AG20443 (cell line): Measurements from ENCODE around the gene MGAT5.

Source experiments
- DNase-seq: peaks from one replicate; pipeline ENCODE4 v3.0.0; 2012; ENCODE audit warnings: low spot score, mixed read lengths

Gene MGAT5

DNA sequence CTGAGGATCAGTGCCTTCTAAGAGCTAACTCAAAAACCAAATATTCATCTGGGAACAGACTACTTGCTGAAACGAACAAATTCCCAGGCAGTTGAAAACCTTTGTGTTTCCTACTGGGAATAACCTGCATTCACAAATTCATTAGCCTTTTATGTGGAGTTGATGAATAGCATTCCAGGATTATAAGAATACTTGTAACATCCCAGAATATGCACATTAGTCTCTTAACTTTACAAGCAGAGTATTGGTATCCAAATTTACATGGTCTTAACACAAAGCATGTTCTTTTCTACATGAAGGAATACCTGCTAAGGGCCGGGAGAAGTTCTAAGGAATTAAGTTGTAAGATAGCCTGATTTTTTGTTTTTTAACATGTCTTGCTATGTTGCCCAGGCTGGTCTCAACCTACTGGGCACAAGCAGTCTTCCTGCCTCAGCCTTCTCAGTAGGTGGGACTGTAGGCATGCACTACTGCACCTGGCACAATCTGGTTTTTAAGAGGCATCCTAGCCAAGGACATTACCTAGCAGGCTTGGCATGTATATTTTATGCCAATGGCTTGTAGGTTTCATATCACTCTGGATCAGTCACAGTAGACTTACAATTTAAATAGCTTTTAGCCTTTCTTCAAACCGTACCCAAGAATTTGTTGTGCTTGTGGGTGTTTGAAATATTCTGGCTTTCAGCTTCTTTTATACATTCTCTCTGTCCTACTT lies 50.7 kb downstream of the MGAT5 start:
- DNase-seq: no peak

DNA sequence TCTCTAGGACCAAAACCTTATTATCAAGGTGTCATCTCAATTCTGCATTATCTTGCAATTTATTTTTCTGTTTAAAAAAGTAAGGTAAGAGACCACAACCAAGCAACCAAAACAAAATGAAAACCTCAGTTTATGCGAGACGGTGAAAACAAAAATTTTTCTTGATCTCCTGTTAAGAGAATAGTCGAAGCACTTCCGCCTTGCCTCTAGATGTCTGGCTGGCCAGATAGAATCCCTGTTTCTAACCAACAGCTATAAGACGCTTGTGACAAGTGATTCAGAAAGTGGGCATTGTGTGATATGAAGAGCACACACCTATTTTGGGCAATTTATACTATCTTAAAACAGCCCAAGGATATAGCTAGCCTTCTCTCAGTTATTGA lies 51.2 kb downstream of the MGAT5 start:
- DNase-seq: no peak

DNA sequence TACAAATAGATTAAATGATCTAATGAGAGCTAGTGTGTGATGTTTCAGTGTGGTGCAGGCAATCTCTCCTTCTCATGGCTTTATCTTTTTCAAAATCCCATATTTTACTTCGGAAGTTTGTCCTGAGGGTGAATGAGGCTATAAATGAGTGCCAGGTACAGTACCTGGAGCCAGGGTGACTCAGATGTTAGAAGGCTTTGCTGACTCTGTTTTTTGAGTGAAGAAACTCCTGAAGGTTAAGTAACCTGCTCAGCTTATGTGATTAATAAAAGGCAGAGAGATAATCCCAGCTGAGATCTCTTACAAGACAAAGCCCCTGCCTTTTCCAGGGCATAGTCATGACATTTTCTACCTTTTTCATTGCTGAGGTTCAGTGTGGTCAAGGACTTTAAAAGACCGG lies 52.6 kb downstream of the MGAT5 start:
- DNase-seq: no peak

DNA sequence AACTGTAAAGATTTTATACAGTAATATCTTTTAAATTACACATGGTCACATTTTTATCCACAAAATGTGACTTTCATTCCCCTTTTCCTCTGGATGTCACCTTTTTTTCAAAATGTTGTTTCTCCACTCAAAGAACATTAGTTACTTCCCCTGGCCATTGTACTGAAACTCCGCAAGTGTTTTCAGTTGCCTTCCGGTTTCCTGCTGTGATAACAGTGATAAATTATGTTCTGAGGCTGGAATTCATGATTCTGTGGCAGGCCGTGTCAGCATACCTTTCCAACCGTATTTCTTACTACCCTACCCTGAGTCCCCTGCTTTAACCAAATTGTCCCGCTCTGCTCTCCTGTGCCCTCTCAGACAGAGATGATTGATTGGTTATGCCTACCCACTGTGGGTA lies 53.5 kb downstream of the MGAT5 start:
- DNase-seq: no peak

DNA sequence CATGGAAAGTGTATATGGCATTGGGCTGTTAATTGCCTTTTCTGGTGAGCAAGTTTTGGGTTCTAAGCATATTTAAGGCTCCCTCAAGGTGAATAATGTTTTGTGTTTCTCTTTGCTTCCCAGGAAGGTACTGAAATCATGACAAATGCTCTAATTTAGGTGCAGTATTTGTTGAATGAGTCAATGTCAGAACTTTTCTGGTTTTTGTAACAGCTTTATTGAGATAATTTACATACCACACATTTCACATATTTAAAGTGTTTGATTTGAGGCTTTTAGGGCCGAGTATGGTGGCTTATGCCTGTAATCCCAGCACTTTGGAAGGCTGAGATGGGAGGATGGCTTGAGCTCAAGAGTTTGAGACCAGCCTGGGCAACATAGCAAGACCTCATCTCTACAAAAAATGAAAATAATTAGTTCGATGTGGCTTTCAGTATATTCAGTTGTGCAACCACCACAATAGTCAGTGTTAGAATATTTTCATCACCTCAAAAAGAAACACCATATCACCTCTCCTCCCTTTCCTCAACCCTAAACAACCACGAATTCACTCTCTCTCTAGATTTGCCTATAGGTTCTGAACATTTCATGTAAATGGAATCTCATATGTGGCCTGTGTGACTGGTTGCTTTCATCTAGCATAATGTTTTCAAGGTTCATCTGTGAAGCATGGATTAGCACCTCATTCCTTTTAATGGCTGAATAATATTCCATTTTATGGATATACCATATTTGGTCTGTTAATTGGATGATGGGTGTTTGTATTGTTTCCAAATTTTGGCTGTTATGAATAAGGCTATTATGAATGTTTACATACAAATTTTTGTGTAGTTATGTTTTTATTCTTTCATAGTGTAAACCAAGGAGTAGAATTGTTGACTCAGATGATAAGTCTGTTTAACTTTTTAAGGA lies 54.9 kb downstream of the MGAT5 start:
- DNase-seq: no peak

DNA sequence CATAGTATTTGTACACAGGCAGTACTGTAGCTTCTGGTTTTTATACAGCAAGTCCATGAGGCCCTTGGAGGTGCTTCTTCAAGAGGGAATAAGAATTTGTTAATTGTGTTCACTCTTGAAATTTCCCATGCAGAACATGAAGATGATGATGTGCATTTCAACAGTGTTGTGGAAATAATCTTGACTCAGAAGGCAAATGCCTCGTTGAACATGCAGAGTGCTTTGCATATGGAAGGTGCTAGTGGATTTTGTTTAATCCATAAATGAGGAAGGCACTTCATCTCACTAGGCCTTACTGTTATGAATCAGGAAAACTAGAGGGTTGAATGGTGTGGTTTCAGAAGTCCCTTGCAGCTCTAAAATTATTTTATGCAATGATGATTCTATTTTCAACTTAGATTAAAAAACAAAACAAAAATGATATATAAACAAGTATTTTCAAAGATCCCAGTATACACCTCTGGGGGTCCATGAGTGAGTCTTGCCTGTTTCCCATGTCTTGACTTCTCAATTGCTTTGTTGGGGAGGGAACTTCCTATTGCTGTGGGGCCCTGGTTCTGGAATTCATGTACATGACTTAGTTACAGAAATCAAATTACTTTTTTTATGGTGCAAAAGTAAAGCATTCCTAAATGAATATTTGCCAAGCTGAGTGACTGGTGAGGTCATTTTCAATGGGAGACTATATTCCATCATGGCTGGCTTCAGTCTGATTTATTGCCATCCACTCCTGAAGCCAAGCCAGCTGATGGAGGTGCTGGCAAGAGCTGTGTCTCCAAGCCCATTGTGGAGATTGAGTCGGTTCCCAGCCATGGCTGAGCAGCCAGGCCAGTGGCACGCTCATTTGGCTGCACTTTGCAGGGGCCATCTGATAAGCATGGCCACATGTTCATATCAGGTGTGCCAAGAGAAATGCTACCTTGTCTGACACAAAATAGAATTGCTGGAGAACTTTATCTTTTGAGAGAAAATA lies 56.5 kb downstream of the MGAT5 start:
- DNase-seq: peak; percentile 13

DNA sequence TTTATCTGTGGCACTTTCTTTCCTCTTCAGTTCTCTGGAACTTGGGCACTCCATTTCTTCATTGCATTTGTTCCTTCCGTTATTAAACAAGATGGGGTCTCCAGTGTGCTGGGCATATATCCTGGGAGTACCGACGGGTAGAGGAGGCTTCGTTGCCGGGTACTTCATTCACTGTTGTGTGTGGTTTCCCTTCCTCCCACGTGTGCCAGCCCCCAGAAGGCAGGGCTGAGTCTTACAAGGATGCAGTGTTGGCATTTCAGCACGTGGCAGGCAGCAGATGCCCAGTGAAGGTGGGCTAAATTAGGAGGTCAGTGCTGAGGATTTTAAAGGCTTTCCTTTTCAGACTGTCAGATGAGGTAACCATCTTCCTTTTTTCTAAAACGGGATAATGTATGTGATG lies 58.6 kb downstream of the MGAT5 start:
- no peak for DNase-seq

DNA sequence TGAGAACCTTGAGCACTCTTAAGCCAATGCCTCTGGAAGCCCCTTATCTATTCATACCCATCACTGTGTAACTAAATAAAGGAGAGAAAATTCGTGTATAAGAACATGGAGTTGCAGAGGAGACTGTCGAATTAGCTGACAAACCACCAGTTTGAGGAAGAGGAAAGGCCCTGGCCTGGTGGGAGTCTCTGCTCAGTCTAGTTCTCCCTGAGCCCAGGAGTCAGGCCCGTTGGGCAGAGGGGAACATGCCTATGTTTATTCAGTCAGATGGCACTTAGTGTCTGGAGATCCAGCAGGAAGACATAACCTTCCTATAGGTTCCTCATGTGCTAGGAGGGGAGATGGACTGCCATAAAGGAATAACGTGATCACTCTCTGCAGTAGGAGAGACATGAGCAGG lies 60.3 kb downstream of the MGAT5 start:
- DNase-seq: no peak

DNA sequence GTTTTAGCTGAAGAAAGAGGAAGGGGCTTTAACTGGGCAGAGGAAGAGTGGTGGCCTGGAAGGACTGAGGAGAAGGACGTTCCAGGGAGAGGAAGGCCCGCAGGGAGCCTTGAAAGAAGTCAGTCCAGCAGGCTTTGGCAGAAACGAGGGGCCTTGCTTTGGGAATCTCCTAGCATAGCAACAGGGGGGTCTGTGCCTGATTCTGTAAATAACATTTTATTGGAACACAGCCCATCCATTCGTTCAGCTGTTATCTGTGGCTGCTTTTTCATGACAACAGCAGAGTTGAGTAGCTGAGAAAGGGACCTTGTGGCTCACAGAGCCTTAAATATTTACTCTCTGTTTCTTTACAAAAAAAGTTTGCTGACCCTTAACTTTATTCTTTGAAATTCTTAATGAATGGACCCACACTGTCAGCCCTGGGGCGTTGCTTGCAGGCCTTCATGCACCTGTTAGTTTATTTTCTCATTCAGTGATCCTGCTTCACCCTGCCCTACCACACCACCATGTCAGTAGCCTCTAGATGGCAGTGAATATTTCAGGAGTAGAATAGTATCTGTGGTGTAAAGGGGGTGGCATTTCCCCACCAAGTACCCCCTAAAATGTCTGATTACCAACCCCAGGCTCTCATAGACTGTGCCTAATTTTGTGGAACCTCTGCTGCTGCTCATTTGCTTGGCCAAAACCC lies 61.0 kb downstream of the MGAT5 start:
- DNase-seq: no peak

DNA sequence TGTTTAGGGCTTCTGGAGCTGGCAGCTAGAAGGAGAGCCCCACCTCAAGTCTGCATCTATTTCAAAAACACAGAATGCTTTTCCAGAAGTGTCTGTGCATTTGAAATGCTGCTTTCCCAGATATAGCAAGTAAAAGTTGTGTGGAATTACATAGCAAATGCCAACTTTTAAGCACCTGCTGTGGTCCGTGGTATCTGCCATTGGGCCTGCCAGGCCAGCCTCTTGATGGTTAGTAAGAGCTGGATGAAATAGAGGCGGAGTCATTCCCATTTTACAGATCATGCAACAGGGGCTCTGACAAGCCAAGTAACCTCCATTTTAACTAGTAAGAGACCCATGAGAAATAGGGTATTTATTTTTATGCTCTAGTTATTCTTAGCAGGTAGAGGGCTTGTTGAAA lies 61.6 kb downstream of the MGAT5 start:
- no peak for DNase-seq

DNA sequence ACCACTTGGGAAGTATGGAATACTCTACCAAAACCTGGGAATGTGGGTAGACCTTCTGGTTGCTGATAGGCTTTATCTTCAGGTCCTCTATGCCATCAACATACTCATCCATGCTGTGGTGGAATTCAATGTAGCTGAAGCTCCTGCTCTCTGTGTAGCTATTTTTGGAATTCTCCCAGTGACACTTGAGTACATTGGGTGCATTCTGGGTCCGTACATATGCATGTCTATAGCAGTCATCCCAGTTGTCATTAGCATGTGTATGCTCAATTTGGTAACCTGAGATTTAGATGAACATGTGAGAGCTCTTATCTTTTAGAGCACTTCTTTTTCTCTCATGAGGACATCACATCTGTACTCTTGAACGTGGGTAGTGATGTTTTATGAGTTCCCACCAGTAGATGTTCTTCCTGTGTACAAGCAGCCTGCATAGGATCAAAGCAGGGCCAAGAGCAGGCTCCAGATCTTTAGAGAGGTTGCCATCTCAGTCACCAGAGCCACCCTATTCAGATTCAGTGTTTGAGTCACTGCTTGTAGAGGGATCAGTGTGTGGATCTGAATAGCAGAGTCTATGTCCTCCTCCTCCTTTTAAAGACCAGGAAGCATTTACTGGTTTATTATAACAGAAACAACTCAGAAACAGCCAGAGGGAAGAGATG lies 65.9 kb downstream of the MGAT5 start:
- no peak for DNase-seq

DNA sequence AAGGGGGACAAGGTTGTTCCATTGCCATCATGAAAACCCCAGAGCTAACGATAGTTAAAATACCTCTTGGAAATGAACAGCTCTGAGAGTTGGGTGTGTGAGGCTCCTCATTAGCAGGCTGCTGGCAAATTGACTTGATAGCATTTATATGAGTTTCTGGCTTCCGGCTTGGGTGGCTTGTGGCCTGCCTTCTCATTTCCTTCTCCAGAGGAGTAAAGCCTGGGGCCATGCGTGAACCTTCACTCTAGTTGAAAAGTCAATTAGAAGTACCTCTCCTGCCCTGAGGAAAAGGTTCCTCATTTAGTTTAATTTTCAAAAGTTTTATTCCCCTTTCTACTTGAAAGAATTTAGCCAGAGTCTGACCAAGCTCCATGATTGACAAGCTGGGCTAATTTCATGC lies 67.1 kb downstream of the MGAT5 start:
- no peak for DNase-seq

DNA sequence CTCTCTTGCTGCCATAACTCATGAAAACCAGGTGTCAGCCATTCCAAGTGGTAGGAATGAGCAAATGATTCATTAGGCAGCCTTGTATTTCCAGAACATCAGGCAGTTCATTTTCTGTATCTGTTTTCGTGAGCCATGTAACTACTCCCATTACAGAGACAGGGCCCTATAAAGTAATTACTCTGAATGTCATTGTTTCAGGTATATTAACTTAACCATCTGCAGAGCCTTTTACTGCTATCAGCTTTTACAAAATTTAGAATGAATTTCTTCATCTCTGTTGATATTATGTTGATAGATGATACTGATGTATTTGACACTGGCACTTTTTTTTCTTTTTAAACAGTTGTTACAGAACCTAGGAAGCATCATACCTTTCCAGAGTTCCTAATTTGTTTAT lies 69.9 kb downstream of the MGAT5 start:
- DNase-seq: no peak

DNA sequence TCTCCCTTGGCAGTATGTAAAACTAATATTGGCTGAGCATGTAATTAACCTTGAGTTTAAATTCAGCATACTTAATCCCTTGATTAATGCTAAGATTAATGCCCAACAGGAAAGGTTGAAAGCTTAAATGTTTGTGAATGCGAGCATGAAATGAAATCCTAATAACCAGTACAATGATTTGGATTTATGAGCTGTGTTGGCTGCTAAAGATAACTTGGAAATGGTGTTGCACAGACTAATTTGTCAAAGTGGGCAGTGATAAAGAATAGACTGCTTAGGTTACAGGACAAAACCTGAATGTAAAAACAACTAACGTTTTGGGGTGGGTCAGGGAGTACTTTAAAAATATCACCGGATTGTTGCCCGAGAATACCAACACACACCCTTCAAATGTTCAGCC lies 70.6 kb downstream of the MGAT5 start:
- no peak for DNase-seq

DNA sequence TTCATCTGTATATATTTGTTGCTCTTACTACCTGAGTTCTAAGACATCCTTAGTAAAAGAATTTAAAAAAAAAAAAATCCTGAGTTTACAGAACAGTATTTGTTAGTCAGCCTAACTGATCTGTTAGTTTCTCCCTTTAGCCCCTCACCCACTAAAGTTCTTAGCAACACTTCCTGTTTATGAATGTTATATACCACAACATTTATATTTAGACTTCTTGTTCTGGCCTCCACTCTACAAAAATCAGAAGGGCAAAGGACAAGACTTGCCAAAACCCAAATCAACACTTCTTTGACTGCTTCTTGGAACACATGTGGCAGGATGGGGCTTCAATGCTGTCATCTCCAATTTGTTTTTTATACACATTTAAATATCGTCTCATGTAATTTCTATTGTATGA lies 71.1 kb downstream of the MGAT5 start:
- no peak for DNase-seq

DNA sequence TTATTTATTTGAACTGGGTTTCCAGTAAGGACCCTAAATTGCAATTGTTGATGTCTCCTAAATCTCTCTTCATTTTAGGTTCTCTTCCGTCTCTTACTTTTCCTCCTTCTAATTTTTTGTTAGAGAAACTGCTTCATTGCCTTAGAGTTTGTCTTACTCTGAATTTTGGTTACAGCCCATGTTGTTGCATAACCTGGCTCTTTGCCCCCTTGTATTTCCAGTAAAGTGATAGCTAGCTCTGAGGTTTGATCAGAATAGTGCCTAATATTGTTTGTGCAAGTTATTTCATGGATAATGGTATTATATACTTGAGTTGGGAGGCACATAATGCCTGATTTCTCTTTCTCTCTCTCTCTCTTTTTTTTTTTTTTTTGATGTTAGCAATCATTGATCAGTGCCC lies 71.8 kb downstream of the MGAT5 start:
- DNase-seq: no peak

DNA sequence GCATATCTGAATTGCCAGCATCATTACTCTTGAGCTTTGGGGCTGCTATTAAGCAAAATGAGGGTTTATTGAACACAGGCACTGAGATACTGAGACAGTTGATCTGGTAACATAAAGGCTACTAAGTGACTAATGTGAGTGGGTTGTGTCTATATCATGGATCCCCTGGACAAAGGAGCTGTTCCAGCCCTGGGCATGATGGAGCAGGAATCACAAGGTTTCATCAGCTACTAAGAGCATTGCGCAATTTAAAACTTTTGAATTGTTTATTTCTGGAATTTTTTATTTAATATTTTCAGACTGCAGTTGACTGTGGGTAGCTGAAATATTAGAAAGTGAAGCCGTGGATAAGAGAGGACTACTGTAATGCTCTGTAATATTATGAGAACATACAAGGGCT lies 73.5 kb downstream of the MGAT5 start:
- peak; percentile 16 for DNase-seq

DNA sequence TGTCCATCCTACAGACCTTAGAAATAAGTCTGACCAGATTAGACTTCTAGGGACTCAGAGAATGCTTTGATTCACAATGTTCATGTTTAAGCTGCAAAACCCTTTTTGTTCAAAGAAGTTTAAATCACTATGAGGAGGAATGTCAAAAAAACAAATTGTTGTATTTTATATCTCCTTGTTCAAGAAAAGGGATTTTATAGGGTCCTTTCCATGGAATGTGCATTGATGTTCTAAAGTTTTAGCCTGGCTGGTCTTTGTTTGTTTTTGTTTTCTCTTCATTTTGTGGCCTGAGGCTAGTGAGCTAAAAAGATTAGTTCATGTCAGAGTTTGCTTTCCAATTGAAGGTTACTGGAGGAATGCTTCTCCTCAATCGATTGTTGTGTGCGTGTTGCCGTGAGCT lies 77.2 kb downstream of the MGAT5 start:
- no peak for DNase-seq

DNA sequence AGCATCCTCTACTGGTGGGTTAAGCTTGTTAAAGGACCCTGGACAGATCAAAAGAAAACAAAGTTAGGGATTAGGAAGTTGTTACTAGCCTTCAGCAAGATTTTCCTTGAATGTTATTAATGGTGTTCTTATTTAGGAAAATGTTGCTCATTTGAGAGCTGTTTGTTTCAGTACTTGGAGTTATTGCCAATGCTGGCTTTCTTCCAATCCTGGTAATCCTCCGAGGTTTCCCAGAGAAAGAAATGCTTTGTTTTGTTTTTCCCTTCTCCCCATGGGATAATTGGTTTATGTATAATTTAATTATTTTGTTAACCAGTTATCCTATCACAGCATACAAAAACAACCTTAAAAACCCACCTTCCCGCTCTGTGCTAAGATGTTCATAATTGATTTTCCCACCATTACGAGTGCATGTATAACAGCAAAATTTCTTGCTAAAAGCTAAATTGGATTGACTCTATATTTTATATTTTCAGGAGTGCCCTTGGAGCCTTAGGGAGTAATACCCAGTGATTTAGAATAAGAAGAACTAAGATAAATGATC lies 79.8 kb downstream of the MGAT5 start:
- no peak for DNase-seq

DNA sequence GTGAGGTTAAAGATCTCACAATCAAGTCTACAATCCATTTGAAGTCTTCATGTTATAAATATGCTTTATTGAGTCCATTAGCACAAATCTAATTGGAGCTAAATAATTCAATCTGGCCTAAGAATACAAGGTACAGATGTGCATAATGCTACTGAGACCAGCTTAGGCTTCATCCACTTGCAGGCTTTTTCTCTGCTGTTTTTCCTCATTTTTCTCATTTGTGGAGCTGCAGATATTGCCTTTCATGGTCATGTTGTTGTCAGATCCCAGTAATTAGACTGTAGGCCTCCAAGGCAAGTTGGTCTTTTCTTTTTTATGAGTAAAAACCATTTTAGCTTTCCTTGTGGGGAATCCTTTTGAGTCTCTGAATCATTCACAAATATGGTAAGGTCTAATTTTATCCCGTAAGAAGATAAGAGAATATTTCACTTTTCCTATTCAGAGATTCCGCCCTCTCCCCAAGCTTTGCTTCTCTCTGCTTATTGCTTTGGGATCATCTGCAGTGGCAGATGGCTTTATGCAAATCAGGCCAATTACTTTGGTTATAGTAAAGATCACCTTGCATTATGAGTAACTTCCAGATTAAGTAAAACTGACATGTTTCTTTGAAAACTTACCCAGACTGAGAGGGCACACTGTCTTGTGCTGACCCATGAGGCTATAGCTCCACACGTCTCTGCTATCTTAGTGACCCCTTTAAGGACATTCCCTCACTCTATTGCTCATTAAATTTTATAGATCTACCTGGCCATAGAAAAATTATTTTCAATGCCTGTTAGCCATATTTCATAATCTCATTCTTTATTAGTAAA lies 80.9 kb downstream of the MGAT5 start:
- no peak for DNase-seq
